ENCODE results near the gene ZMYND12. TPM values are rescaled to one million over a fixed set of nuclear protein-coding genes. Genes with fewer than 3 reads are reported as not detected.

The ZMYND12 gene
- total and polyA plus RNA-seq, 2 donors from 2014 or later, result 1.9 to 17.7 TPM

GRCh38 chr1:42429603-42430002 lies 26.2 kb downstream of the ZMYND12 start:
- H3K4me3 ChIP-seq (ENCODE audit: low read length in 3 of 3), result no peak overlapping the region
- no peaks in the 10 kb centered on the region for H3K4me1 ChIP-seq (ENCODE audit: control insufficient read depth in 2 of 3, insufficient read depth in 2 of 3, low read depth in 1 of 3, low read length in 3 of 3)
- no peak overlapping the region for H3K27ac ChIP-seq (ENCODE audit: low read depth in 2 of 2, low read length in 2 of 2)
- intact Hi-C loops (cut with DNase I), result no loop called here
- no peaks in the 10 kb centered on the region for H3K27me3 ChIP-seq (ENCODE audit: control insufficient read depth, insufficient read depth, low read length)
- no peak for TF ChIP-seq CTCF (IDR thresholded peaks at IDR 0.05; ENCODE audit: borderline replicate concordance, extremely low read depth, insufficient read depth)
- no peak overlapping the region for H3K9ac ChIP-seq (ENCODE audit: low read length in 3 of 3)
- H3K9me3 ChIP-seq (ENCODE audit: control insufficient read depth in 2 of 3, insufficient read depth in 1 of 3, low read length in 3 of 3), result no peaks in the 10 kb centered on the region
- no peak for DNase-seq
- H3K36me3 ChIP-seq (ENCODE audit: control insufficient read depth in 2 of 3, insufficient read depth in 3 of 3, low read length in 3 of 3), result peaks cover 0 to 4% (median 0%) of the 10 kb centered on the region in 3 donors
- no peak for FAIRE-seq

GRCh38 chr1:42427240-42427639 lies 28.6 kb downstream of the ZMYND12 start:
- H3K36me3 ChIP-seq (ENCODE audit: control insufficient read depth in 2 of 3, insufficient read depth in 3 of 3, low read length in 3 of 3), result peaks cover 0 to 2% (median 0%) of the 10 kb centered on the region in 3 donors
- no peaks in the 10 kb centered on the region for H3K27me3 ChIP-seq (ENCODE audit: control insufficient read depth, insufficient read depth, low read length)
- intact Hi-C loops (cut with DNase I), result no loop called here
- H3K9me3 ChIP-seq (ENCODE audit: control insufficient read depth in 2 of 3, insufficient read depth in 1 of 3, low read length in 3 of 3), result no peaks in the 10 kb centered on the region
- H3K9ac ChIP-seq (ENCODE audit: low read length in 3 of 3), result no peak overlapping the region
- H3K4me3 ChIP-seq (ENCODE audit: low read length in 3 of 3), result no peak overlapping the region
- no peaks in the 10 kb centered on the region for H3K4me1 ChIP-seq (ENCODE audit: control insufficient read depth in 2 of 3, insufficient read depth in 2 of 3, low read depth in 1 of 3, low read length in 3 of 3)
- H3K27ac ChIP-seq (ENCODE audit: low read depth in 2 of 2, low read length in 2 of 2), result no peak overlapping the region
- FAIRE-seq (no peak), DNase-seq (no peak)
- no peak for TF ChIP-seq CTCF (IDR thresholded peaks at IDR 0.05; ENCODE audit: borderline replicate concordance, extremely low read depth, insufficient read depth)

- DNase-seq (peak in 2 of 5 donors; percentile 22 to 52), FAIRE-seq (no peak)
- no peaks in the 10 kb centered on the region for H3K36me3 ChIP-seq (ENCODE audit: control insufficient read depth in 2 of 3, insufficient read depth in 3 of 3, low read length in 3 of 3)
- no peaks in the 10 kb centered on the region for H3K4me1 ChIP-seq (ENCODE audit: control insufficient read depth in 2 of 3, insufficient read depth in 2 of 3, low read depth in 1 of 3, low read length in 3 of 3)
- H3K9ac ChIP-seq (ENCODE audit: low read length in 3 of 3), result no peak overlapping the region
- no peaks in the 10 kb centered on the region for H3K27me3 ChIP-seq (ENCODE audit: control insufficient read depth, insufficient read depth, low read length)
- intact Hi-C loops (cut with DNase I), result no loop called here
- no peak overlapping the region for H3K27ac ChIP-seq (ENCODE audit: low read depth in 2 of 2, low read length in 2 of 2)
- TF ChIP-seq CTCF (IDR thresholded peaks at IDR 0.05; ENCODE audit: borderline replicate concordance, extremely low read depth, insufficient read depth), result no peak
- no peaks in the 10 kb centered on the region for H3K9me3 ChIP-seq (ENCODE audit: control insufficient read depth in 2 of 3, insufficient read depth in 1 of 3, low read length in 3 of 3)
- no peak overlapping the region for H3K4me3 ChIP-seq (ENCODE audit: low read length in 3 of 3)
Observed at GRCh38 chr1:42424201-42424600, 31.6 kb downstream of the ZMYND12 start.

GRCh38 chr1:42423681-42424080 lies 32.1 kb downstream of the ZMYND12 start:
- H3K27ac ChIP-seq (ENCODE audit: low read depth in 2 of 2, low read length in 2 of 2), result no peak overlapping the region
- no peaks in the 10 kb centered on the region for H3K9me3 ChIP-seq (ENCODE audit: control insufficient read depth in 2 of 3, insufficient read depth in 1 of 3, low read length in 3 of 3)
- FAIRE-seq, result no peak
- no peaks in the 10 kb centered on the region for H3K4me1 ChIP-seq (ENCODE audit: control insufficient read depth in 2 of 3, insufficient read depth in 2 of 3, low read depth in 1 of 3, low read length in 3 of 3)
- intact Hi-C loops (cut with DNase I), result no loop called here
- H3K36me3 ChIP-seq (ENCODE audit: control insufficient read depth in 2 of 3, insufficient read depth in 3 of 3, low read length in 3 of 3), result no peaks in the 10 kb centered on the region
- H3K4me3 ChIP-seq (ENCODE audit: low read length in 3 of 3), result no peak overlapping the region
- no peak for DNase-seq
- no peak overlapping the region for H3K9ac ChIP-seq (ENCODE audit: low read length in 3 of 3)
- no peak for TF ChIP-seq CTCF (IDR thresholded peaks at IDR 0.05; ENCODE audit: borderline replicate concordance, extremely low read depth, insufficient read depth)
- no peaks in the 10 kb centered on the region for H3K27me3 ChIP-seq (ENCODE audit: control insufficient read depth, insufficient read depth, low read length)
